Panc1 (cell line): ENCODE results near the gene BTD. TPM values are rescaled to one million over a fixed set of nuclear protein-coding genes. Genes with fewer than 3 reads are reported as not detected.
A peak's percentile ranks its signal among the peaks of the same experiment; 100 is the strongest.

Source experiments
- ATAC-seq: fragments of 200-7000 bp; cut with Tn5 transposase; 2 replicates; pipeline ENCODE4 v1.9.1; 2020; ENCODE audit warnings: mild to moderate bottlenecking, moderate library complexity
- BruUV-seq: library from RNA; stranded (reverse); fragments of 400-500 nt; replicated peaks from 2 replicates; lab custom pipeline; 2021; lab: Mats Ljungman, UMichigan
- CTCF ChIA-PET: fragments of 300-600 bp; sonication (Branson Sonifier 250); formaldehyde crosslinking; loops from one replicate; lab custom pipeline; 2022; ENCODE audit warnings: antibody characterized with exemption; lab: Charles Lee
- POLR2A ChIA-PET: fragments of 300-600 bp; sonication (Branson Sonifier 250); formaldehyde crosslinking; loops from one replicate; lab custom pipeline; 2022; ENCODE audit warnings: antibody characterized with exemption; lab: Charles Lee
- DNase-seq: peaks from one replicate; pipeline ENCODE4 v3.0.0-alpha.2; 2010; ENCODE audit warnings: low read depth, low spot score
- H3K27ac ChIP-seq: 2 replicates; pipeline ENCODE4 v1.5.1; 2011; ENCODE audit warnings: mild to moderate bottlenecking, low read length, inconsistent platforms
- H3K27me3 ChIP-seq: fragments of 200-500 bp; sonication (Bioruptor generic); 2 replicates; pipeline ENCODE4 v1.6.0; 2014; ENCODE audit warnings: low read length, inconsistent platforms; ENCODE audit not compliant: control insufficient read depth, insufficient read depth
- H3K36me3 ChIP-seq: fragments of 200-500 bp; sonication (Bioruptor generic); 2 replicates; pipeline ENCODE4 v1.5.1; 2014; ENCODE audit warnings: inconsistent platforms, mild to moderate bottlenecking, low read length, moderate library complexity; ENCODE audit not compliant: control insufficient read depth, insufficient read depth
- H3K4me1 ChIP-seq: 2 replicates; pipeline ENCODE4 v1.5.1; 2011; ENCODE audit warnings: inconsistent platforms, mild to moderate bottlenecking, low read length, moderate library complexity; ENCODE audit not compliant: control insufficient read depth, insufficient read depth
- H3K4me3 ChIP-seq, 2 experiments: 2 replicates each; pipeline ENCODE4 v1.5.1; 2011 to 2012; ENCODE audit warnings: low read depth in 2 of 2, low read length in 2 of 2, mild to moderate bottlenecking in 2 of 2, inconsistent platforms in 1 of 2, moderate library complexity in 1 of 2
- H3K9me3 ChIP-seq: fragments of 200-500 bp; sonication (Bioruptor generic); 2 replicates; pipeline ENCODE4 v1.5.1; 2014; ENCODE audit warnings: low read depth, mild to moderate bottlenecking, inconsistent platforms, low read length, moderate library complexity; ENCODE audit not compliant: control insufficient read depth, insufficient read depth
- POLR2AphosphoS5 ChIP-seq: IDR thresholded peaks from 2 replicates; pipeline ENCODE4 v1.6.1; 2012; ENCODE audit warnings: mild to moderate bottlenecking, low read depth, low read length, moderate library complexity
- REST ChIP-seq, 2 experiments: IDR thresholded peaks; 2 replicates each; pipeline ENCODE4 v1.6.1; 2011 to 2012; ENCODE audit warnings: low read depth in 2 of 2, control low read depth in 1 of 2, low read length in 1 of 2, mild to moderate bottlenecking in 1 of 2, moderate library complexity in 1 of 2; ENCODE audit not compliant: insufficient read depth in 1 of 2
- SIN3A ChIP-seq: IDR thresholded peaks from 2 replicates; pipeline ENCODE4 v1.6.1; 2012; ENCODE audit warnings: low read depth, mild to moderate bottlenecking, low read length, moderate library complexity, borderline replicate concordance; ENCODE audit not compliant: insufficient read depth
- TCF7L2 ChIP-seq: IDR thresholded peaks from 2 replicates; pipeline ENCODE4 v1.6.1; 2011; ENCODE audit warnings: mild to moderate bottlenecking, low read depth, low read length, inconsistent platforms
- in situ Hi-C: cut with HindIII; loops from 2 replicates; pipeline ENCODE4 v1.10.0; 2016; ENCODE audit warnings: low sequenced_read_pairs, low pct_unique_long_range_greater_than_20kb
- intact Hi-C: fragments of 100-400 bp; cut with micrococcal nuclease; formaldehyde crosslinking; loops from one replicate; pipeline ENCODE4 v1.10.0; 2022; ENCODE audit not compliant: unreplicated experiment
- total RNA-seq: library from RNA; stranded (reverse); gene quantifications from one replicate; pipeline ENCODE4 v1.2.1, GENCODE V29; 2021; ENCODE audit not compliant: unreplicated experiment
- TF ChIP-seq, protein P1 (sequence below): fragments of 450-650 bp; IDR thresholded peaks from 2 replicates; pipeline ENCODE4 v1.5.1; 2017; ENCODE audit warnings: mild to moderate bottlenecking

BTD gene
- total RNA-seq, 1 experiment from 2014 or later, result 22.7 TPM

GRCh38 chr3:15632212-15632580 is 30.7 kb downstream of the BTD start:
- Histone ChIP-seq H3K36me3 (no peaks in the 10 kb centered on the region), H3K4me1 (peaks cover 70% of the 10 kb centered on the region), H3K27ac (peak overlapping the region; percentile 99), H3K9me3 (no peaks in the 10 kb centered on the region), H3K4me3 (no peak overlapping the region), H3K27me3 (no peaks in the 10 kb centered on the region)
- ChIA-PET CTCF (no interaction called here), POLR2A (no interaction called here)
- TF ChIP-seq REST (IDR thresholded peaks at IDR 0.05; ENCODE audit: insufficient read depth in 1 of 2, low read depth in 2 of 2, low read length in 1 of 2) (no peak), POLR2AphosphoS5 (no peak), SIN3A (no peak), TCF7L2 (no peak)
- TF ChIP-seq, protein P1, sequence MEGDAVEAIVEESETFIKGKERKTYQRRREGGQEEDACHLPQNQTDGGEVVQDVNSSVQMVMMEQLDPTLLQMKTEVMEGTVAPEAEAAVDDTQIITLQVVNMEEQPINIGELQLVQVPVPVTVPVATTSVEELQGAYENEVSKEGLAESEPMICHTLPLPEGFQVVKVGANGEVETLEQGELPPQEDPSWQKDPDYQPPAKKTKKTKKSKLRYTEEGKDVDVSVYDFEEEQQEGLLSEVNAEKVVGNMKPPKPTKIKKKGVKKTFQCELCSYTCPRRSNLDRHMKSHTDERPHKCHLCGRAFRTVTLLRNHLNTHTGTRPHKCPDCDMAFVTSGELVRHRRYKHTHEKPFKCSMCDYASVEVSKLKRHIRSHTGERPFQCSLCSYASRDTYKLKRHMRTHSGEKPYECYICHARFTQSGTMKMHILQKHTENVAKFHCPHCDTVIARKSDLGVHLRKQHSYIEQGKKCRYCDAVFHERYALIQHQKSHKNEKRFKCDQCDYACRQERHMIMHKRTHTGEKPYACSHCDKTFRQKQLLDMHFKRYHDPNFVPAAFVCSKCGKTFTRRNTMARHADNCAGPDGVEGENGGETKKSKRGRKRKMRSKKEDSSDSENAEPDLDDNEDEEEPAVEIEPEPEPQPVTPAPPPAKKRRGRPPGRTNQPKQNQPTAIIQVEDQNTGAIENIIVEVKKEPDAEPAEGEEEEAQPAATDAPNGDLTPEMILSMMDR, result no peak
- in situ Hi-C loops, result no loop called here
- ATAC-seq, result no peak
- BruUV-seq, result no TSS peak
- no peak for DNase-seq
- intact Hi-C loops, result loop anchor here (5.0 kb wide), 1 partner anchor 165 kb away; the partner anchor contains the start of gene ANKRD28

DNA sequence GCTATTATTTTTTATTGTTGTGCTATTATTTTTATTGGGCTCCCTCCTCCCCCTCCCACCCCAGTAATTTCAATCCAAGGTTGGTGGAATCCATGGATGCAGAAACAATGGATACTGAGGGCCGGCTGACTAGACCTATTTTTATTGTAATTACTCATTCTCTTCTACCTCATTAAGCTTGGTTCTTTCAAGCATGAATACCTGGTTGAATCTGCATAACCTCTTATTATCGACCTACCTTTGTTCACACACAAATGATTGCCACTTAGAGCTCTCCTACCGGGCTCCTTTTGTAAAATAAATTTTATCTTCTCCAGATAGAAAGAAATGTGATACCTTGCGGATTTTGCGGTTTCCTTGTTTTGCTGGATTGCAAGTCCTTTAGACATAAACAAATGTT is 31.6 kb downstream of the BTD start:
- ATAC-seq (no peak), DNase-seq (no peak)
- peaks cover 77% of the 10 kb centered on the region for H3K4me1 ChIP-seq
- intact Hi-C loops, result loop anchor here (5.0 kb wide), 1 partner anchor 164 kb away; the partner anchor contains the start of gene ANKRD28
- H3K27ac ChIP-seq, result peak overlapping the region; percentile 99
- in situ Hi-C loops, result no loop called here
- TF ChIP-seq, protein P1, result no peak
- no peak for TF ChIP-seq TCF7L2
- no peak for TF ChIP-seq SIN3A
- TF ChIP-seq POLR2AphosphoS5, result no peak
- TF ChIP-seq REST (IDR thresholded peaks at IDR 0.05; ENCODE audit: insufficient read depth in 1 of 2, low read depth in 2 of 2, low read length in 1 of 2), result no peak
- BruUV-seq, result no TSS peak
- H3K4me3 ChIP-seq, result no peak overlapping the region
- POLR2A ChIA-PET, result no interaction called here
- no peaks in the 10 kb centered on the region for H3K9me3 ChIP-seq
- H3K27me3 ChIP-seq, result no peaks in the 10 kb centered on the region
- H3K36me3 ChIP-seq, result no peaks in the 10 kb centered on the region
- CTCF ChIA-PET, result no interaction called here
